Right renal cortex interstitium (tissue), 3 donors: ENCODE results near the gene FBXO17. TPM values are rescaled to one million over a fixed set of nuclear protein-coding genes. Genes with fewer than 3 reads are reported as not detected.
A peak's percentile ranks its signal among the peaks of the same experiment; 100 is the strongest.

ENCODE experiments used
- DNase-seq, 3 donors: peaks; one replicate each; pipeline ENCODE4 v3.0.0-alpha.2; 2013; ENCODE audit warnings: low read depth in 3 of 3, low spot score in 2 of 3
- polyA plus RNA-seq, 3 donors: library from polyadenylated mRNA; unstranded; fragments of 120-200 nt; gene quantifications; one replicate each; pipeline ENCODE4 v1.2.1, GENCODE V29; 2013; ENCODE audit not compliant: insufficient read length in 3 of 3

The FBXO17 gene
- polyA plus RNA-seq, 3 donors, result 57.6 to 59.5 (median 57.6) TPM

DNA sequence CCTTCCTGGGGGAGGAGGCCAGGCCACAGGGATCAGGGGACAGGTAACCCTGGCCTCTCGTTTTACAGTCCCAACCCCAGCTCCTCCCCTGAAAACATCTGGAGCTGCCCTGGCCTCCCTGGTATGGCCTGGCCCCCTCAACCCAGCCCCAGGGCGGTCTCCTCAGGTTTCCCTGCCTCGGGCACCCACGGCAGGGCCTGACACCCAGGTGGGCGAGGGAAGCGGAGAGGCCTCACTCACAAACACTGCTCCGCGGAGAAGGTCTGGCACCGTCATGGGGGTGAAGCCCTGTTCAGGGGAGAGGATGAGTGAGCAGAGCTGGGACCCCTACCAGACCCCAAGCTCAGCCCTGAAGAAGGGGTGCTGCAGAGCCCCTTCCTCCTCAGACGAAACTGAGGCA lies 57.0 kb downstream of the FBXO17 start:
- no peak for DNase-seq

DNA sequence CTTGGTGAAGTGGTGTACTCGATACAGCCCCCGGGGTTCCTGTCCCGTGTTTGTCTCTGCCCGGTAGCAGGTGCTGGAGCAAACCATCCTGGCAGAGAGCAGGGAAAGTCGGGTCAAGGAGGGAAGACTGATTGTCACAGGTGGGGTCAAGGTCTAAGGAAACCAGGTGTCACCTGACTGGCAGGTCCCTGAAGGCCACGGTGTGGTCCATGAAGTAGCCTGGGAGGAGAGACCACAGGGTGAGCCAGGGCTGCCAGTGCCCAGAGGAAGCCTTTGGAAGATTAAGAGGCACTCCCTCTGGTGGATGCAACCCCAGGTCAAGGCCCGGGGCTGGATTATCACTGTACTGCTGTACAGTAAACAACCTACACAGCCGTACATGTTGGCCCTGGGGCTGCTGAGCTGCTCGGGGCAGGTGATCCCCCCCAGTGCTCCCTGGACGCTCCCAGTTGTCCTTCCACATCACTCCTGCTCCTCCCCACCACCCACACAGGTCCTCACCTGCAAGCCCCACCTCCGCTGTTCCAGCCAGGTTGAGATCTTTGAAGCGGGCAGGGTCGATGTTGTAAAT lies 57.5 kb downstream of the FBXO17 start:
- DNase-seq, result no peak

DNA sequence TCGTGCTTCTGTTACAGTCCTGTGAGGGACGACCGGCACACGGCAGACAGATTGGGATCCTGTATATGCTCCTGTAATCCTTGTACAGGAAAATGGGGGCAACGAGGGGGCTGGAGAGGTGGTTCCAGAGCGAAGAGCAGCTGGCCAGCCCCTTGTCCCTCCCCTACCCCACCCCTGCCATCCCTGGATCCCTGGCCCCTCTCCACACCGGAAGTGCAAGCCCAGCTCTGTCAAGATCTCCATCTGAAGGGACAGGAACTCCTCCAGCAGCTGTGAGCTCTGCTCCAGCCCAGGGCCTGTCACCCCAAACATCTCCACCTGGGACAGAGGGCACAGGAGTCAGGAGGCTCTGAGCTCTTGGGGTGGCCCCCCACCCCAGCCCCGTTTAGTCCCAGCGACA lies 58.0 kb downstream of the FBXO17 start:
- DNase-seq, result no peak

DNA sequence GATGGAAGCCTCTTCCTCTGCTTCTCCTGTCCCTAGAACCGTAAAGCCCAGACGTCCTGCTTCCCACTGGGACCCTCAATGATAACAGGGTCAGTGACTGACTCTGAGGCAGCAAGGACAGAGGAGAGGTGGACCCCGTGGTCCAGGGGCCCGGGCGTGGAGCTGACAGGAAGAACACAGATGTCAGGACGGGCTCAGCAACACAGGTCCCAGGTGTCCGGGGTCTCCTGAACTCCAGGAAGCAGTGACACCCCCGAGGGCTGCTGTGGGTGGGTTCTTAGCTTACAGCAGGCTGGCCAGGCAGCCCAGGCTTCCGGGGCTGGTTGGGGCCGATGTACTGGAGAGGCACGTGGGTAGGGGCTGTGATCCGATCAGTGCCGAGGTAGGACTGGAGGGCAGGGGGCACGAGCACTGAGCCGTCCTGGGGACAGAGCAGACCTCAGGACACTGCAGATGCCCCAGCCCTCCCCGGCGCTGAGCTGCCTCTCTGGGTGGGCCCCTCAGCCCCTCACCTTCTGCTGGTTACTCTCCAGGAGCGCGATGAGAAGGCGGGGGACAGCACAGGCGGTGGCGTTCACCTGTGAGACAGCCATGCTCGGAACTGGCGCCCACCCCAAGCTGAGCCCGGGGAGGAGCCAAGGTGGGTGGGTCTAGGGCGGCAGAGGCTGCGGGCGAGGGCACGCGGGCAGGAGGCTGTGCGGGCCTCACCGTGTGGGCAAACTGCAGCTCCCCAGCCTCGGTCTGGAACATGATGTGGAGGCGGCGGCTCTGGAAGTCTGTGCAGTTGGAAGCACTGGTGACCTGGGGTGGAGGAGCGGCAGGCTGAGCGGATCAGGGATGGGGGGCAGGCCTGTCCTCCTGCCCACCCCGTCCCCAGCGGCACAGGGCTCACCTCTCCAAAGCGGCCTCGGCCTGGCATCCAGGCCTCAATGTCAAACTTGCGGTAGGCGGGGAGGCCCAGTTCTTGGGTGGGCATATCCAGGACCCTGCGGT lies 59.9 kb downstream of the FBXO17 start:
- no peak for DNase-seq

DNA sequence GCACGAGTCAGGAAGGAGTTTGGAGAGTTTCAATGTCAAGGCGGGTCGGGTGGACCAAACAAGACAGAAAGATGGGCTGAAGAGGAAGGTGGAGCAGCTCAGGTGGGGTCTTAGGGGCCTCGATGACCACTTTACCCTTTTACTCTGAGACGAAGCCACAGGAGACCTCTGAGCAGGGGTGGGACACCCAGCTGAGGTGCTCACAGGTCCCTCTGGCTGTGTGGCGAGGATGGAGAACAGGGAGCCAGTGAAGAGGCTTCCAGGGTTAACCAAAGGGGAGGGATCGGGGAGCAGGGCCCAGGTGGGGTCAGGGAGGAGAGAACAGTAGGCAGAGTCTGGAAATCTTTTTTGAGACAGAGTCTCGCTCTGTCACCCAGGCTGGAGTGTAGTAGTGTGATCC lies 61.6 kb downstream of the FBXO17 start:
- DNase-seq, result no peak

DNA sequence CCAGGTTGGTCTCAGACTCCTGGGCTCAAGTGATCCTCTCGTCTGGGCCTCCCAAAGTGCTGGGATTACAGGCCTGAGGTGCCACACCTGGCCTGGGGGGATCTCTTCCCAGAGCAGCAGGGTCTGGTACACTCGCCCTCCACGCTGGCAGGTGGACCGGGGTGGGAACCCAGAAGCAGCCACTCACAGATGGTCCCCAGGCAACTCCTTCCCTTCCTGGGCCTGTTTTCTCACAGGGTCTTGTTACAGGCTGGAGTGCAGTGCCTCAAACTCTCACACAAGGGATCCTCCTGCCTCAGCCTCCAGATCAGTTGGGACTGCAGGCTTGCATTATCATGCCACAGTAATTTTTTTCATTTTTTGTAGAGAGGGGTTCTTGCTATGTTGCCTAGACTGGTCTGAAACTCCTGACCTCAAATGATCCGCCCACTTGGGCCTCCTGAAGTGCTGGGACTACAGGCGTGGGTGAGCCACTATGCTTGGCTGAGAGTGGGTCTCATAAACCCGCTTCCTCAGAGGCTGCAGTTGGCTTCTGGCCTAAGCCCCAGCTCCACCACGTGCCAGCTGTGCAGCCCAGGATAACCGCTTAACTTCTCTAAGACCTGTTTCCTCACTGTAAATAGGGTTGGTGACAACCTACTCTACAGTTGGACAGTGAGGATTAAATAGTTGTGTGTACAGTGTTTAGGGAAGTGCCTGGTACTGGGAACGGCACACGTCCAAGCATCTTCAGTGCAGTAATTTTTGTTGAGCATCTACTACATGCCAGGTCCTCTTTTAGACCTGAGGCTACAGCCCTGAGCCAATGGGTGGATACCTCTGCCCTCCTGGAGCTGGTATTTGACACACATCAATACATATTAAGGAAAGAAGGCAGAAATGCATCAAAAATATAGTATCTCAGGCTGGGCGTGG lies 62.7 kb downstream of the FBXO17 start:
- DNase-seq, result no peak

DNA sequence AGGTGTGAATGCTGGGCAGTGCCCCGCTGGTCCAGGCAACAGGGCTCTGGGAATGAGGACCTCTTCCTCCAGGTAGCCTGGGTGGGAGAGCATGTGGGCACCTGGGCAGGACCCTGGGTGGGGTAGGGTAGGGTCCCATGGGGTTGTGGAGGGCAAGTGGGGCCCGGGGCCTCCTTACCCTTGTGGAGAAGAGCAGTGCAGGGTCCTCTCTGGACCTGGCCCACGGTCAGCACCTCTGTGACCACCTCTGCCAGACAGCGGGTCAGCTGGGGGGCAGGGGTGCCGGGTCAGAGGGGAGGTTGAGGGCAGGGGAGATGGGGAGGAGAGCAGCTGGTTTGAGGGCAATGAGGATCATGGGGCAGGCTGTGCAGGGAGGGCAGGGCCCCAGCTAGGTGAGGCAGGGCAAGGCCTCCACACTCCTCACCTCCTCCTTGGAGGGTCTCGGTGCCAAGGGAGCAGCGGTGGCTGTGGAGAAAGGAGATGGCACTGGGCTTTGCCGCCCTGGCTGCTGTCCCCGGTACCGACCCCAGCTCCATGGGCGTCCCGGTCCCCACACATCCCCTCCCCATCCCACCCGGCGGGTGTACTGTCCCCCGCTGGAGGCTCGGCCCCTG lies 64.0 kb downstream of the FBXO17 start:
- no peak for DNase-seq

DNA sequence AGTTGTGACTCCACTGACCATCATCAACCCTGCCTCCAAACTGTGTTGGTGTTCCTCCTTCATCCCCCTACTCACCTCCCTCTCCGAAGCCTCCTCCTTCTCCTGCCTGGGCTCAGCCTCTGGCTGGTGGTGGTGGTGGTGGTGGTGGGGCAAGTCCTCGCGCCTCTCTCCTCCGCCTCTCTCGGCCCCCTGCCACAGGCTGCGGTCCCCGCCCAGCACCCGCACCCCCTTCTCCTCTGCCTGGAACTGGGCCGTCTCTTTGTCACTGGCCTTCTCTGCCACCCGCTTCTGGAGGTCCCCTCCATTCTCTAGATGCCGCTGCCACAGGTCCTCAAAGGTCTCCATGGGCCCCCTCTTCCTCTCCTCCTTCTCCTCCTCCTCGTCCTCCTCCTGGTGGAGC lies 65.1 kb downstream of the FBXO17 start:
- no peak for DNase-seq

DNA sequence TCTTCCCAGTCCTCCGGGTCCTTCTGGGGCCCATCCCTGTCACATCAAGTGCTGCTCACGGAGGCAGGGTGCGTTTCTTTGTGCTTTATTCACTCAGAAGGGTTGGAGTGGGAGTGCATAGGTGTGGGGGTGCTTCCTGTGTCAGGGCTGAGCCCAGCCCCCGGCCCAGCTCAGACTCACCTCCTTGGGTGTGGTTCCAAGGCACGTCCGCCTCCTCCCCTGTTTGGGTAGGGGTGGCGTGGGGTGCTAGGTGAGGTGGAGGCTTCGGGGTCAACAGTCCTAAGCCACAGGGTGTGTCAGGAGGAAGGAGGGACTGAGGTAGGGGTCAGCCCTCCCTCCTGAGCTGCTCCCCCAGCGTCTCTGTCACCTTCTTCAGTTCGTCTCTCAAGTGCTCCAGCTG lies 66.6 kb downstream of the FBXO17 start:
- DNase-seq, result no peak

DNA sequence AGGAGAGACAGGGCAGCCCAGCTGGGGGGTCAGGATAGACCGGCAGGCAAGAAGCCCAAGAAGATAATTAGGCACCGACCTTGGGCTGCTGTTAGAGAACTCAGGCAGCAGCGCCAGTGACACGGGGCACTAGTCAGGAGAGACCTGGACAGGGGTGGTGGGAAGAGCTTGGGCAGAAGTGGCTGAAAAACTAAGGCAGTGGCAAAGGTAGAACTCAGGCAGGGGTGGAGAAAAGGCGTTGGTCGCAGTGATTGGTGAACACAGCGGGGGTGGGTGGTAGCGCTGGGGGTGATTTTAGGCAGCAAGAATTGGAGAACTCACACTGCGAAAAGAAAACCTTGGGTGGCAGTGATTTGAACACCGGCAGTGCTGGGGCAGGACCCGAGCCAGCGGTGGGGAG lies 67.9 kb downstream of the FBXO17 start:
- DNase-seq, result no peak

DNA sequence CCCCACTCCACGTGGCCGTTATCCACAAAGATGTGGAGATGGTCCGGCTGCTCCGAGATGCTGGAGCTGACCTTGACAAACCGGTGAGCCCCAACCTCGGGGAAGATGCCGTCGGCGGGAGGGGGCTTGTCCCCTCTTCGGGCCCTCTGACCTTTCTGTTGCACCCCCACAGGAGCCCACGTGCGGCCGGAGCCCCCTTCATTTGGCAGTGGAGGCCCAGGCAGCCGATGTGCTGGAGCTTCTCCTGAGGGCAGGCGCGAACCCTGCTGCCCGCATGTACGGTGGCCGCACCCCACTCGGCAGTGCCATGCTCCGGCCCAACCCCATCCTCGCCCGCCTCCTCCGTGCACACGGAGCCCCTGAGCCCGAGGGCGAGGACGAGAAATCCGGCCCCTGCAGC lies 68.3 kb downstream of the FBXO17 start:
- DNase-seq, result no peak

DNA sequence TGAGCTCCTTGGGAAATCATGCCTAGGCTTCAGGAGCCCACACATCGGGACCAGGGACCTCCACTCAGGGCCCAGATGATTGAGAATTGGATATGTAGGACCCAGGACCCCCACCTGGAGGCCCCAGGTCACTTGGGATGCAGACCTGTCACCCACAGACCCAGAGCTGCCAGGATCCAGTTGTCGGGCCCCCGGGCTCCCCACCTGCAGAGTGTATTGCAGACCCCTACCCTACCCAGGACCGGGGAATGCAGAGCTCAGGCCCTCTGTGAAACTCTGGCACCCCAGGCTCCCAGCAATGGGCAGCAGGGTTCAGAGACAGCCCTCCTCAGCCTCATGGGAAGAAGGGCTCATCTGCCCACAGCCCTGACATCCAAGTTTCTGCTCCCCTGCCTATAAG lies 69.9 kb downstream of the FBXO17 start:
- DNase-seq, result no peak

DNA sequence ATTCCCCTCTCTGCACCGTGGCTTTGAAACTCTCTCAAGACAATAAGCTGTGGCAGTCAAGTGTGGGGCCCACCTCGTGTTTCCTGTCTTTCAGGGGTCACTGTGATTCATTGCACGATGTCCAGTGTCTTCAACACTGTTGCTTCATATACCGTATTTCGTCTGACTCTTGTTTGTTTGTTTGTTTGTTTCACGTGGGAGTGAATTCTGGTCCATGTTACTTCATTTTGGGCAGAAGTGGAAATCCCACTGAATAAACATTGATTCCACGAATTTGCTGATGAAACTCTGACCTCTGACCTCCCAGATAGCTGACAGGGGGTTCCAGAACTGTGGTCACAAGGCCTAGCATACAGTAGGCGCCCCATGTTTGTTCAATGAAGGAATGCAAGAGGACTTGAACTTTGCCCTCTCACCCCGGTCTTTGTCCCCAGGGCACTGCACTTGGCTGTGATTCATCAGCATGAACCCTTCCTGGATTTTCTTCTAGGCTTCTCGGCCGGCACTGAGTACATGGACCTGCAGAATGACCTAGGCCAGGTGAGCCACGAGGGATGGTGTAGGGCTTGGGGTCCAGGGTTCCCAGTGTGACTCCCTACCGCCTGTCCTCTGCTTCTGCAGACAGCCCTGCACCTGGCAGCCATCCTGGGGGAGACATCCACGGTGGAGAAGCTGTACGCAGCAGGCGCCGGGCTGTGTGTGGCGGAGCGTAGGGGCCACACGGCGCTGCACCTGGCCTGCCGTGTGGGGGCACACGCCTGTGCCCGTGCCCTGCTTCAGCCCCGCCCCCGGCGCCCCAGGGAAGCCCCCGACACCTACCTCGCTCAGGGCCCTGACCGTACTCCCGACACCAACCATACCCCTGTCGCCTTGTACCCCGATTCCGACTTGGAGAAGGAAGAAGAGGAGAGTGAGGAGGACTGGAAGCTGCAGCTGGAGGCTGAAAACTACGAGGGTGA lies 70.7 kb downstream of the FBXO17 start:
- DNase-seq, result no peak

DNA sequence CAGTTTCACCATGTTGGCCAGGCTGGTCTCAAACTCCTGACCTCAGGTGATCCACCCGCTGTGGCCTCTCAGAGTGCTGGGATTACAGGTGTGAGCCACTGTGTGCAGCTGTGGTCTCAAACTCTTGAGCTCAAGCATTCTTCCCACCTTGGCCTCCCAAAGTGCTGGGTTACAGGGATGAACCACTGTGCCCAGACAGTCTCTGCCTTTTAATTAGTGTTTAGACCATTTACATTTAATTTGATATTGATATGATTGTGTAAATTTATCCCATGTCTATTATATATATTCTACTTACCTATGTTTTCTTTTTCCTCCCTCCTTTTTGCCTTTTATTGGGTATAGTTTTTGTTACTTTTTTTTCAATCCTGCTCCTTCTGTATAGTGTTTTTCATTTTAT lies 73.9 kb downstream of the FBXO17 start:
- no peak for DNase-seq

DNA sequence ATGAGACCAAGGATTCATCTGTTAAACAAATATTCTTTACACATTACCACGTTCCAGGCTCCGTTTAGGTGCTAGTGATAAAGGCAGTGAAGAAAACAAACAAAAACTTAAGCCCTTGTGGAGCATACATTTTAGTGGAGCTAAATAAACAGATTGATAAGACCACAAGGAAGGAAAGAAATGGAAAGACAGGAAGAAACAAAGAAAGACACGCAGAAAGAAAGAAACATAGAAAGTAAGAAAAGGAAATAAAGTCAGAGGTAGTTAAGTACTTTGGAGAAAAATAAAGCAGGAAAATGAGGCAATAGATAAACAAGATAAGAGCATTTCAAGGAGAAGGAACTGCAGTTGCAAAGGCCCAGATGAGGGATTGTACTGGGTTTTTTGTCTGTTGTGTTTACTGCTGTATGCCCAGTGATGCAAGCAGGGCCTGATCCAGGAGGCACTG lies 74.8 kb downstream of the FBXO17 start:
- no peak for DNase-seq

DNA sequence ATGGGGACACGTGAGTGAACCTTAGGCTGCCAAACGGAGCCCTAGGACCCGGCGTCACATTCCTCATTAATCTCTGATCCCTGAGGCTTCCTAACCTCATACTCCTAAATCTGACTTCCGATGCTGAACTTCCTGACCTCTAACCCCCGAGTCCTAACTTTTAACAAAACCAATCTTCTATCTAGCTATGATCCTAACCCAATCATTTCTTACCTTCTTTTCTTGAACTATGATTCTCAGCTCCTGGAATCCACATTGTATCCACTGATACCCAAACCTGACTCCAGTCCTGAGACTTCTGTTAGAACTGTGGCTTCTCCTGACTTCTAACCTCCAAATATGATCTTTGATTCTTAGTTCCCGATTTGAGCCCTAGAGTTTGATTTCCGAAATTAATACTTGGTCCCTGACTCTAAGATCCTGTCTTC lies 75.3 kb downstream of the FBXO17 start:
- DNase-seq, result peak in 1 of 3 donors; percentile 38

DNA sequence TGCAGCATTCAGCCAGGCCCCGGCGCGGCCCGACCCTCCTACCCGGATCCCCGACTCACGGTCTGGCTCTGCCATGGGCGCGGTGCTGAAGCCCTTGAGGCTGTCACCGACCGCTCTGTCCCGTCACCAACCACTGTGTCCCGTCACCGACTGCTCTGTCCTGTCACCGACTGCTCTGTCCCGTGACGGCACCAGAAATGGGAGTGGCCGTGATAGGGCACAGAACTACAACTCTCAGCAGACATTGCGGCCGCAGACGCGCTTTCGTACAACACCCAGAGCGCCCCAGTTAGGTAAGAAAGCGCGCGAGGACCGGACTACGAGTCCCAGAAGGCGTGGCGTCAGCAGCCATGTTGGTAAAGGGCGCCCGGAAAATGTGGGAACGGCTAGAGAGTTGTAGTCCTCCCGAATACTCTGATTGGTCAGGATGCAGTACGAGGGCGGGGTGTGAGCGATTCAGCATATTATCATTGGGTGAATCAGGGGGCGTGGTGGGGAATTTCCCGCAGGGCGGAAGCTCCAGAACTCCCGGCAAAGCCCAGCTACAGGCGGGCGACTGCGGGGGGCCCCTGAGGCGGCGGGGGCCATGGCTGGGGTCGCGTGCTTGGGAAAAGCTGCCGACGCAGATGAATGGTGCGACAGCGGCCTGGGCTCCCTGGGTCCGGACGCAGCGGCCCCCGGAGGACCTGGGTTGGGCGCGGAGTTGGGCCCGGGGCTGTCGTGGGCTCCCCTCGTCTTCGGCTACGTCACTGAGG lies 75.9 kb downstream of the FBXO17 start, which contains the start of the genes NFKBIB and SIRT2:
TSS of gene NFKBIB (plus strand) at position 523 of the 755 bp plus-strand sequence. CDS start at position 587, 64 bp downstream.
TSS of gene SIRT2 (minus strand) at position 172 of the 755 bp plus-strand sequence. CDS start at position 75, 97 bp downstream.
- peak; percentile 99 to 100 (median 99) for DNase-seq

DNA sequence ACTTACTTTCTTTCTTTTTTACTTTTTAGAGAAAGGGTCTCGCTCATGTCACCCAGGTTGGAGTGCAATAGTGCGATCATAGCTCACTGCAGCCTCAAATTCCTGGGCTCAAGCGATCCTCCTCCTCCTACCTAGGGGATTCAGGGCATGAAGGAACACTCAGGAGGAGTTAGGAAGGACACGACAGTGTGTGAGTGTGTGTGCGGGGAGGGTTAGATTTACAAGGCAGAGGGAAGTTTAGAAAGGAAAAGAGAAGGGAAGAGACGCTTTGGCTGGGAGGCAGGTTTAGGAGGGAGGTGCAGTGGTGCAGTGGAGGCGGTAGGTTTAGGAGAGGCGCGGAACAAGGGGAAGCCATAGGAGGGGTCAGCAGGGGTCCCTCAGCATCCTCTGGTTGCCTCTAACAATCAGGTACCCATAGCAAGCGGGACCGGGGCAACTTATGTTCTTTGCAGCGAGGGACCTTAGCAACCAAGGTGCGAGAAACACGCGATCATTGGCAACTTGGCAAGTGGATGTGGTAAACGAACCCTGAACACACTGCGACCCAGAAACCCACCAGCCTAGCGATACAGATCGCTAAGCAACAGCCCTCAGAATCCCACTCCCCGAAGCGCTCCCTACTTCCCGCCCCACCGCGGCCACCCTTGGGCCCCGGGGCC lies 76.6 kb downstream of the FBXO17 start:
- no peak for DNase-seq
